Measurements from ENCODE around the gene MTSS2.
"Not testable (repeated sequence)": the region's sequence is repeated elsewhere in the genome, so short reads cannot be mapped to it uniquely, and the experiment has no call there.

Gene MTSS2

DNA sequence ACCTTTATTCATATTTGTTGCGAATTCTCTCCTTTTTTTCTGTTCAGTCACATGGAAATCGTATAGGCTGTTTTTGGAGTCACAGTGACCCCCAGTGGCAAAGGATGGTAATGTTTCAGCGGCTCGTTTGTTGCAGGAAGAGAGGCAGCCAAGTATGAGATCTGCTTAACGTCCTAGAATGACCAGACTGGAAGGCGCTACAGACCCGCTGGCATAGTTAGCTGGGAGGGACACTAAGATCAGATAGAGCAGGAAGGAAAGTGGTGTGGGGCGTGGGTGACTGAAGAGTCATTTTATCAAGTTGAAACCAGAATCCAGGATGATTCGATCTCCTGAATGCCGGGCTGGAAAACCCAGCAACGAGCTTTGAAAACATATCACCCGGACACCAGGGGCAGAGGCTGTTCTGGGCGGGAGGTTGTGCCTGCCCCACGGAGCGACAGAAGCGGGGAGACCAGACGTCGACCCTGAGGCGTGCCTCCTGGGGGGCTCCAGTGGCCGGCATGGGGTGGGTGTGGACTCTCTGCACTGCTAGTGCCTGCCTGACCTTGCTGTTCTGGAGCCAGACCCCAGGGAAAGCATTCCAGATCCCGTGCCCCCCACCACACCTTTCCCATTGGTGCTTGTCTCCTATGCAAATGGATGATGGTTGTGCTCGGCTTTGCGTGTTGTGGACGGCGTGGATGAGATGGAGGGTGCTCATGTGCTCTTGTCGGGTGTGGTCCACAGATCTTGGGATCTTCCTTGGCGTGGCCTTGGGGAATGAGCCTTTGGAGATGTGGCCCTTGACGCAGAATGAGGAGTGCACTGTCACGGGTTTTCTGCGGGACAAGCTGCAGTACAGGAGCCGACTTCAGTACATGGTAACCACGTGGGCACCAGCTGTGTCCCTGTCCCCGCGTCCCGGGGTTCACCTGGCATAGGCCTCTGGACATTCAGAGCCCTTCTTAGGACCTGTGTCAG lies 31.8 kb downstream of the MTSS2 start:
- DNase-seq (ENCODE audit: low read depth in 2 of 2) = peak; percentile 47 to 63

GRCh38 chr16:70653406-70653805 lies 32.4 kb downstream of the MTSS2 start:
- DNase-seq (ENCODE audit: low read depth in 2 of 2) = no peak

GRCh38 chr16:70652322-70652721 lies 33.5 kb downstream of the MTSS2 start:
- no peak for DNase-seq (ENCODE audit: low read depth in 2 of 2)

DNA sequence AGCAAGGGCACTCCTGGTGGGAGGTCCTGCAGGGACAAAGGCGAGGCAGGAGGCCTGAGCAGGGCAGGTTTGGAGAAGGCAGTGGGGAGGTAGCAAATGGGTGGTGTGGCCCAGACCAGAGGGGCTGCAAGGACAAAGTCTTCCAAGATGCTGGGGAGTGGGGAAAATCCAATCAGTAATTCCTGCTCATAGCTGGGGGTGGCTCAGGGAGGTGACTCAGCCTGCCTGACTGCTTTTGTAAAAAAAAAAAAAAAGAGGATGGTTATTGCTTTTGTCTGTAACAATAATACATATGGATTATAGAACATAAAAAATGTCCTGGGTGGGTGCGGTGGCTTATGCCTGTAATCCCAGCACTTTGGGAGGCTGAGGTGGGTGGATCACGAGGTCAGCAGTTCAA lies 34.3 kb downstream of the MTSS2 start:
- DNase-seq (ENCODE audit: low read depth in 2 of 2) = no peak

- DNase-seq (ENCODE audit: low read depth in 2 of 2) = no peak
Observed at GRCh38 chr16:70650216-70650615, 35.6 kb downstream of the MTSS2 start.

DNA sequence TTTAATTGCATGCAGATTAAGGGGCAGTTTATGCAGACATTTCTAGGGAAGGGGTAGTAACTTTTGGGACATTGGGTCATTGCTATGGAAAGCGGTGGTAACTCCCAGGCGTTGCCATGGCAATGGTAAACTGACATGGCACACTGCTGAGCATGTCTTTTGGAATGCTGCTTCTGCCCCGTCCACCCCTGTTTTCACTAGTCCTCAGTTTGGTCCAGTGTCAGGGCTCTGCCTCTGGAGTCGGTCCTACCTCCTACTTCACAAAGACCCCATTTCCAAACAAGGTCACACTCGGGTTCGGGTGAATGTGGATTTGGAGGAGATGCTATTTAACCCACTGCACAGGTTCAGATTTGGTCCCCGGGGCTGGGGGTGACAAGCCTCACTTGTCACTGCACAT lies 36.6 kb downstream of the MTSS2 start:
- no peak for DNase-seq (ENCODE audit: low read depth in 2 of 2)

- no peak for DNase-seq (ENCODE audit: low read depth in 2 of 2)
Observed at GRCh38 chr16:70648606-70649005, 37.2 kb downstream of the MTSS2 start.

- no peak for DNase-seq (ENCODE audit: low read depth in 2 of 2)
Observed at GRCh38 chr16:70647441-70648359, 38.2 kb downstream of the MTSS2 start.

GRCh38 chr16:70646260-70647241 lies 39.3 kb downstream of the MTSS2 start, which contains the start of gene IL34:
TSS of gene IL34 (plus strand) at chr16:70646559. CDS start at chr16:70646948, 389 bp downstream.
- DNase-seq (ENCODE audit: low read depth in 2 of 2) = no peak

DNA sequence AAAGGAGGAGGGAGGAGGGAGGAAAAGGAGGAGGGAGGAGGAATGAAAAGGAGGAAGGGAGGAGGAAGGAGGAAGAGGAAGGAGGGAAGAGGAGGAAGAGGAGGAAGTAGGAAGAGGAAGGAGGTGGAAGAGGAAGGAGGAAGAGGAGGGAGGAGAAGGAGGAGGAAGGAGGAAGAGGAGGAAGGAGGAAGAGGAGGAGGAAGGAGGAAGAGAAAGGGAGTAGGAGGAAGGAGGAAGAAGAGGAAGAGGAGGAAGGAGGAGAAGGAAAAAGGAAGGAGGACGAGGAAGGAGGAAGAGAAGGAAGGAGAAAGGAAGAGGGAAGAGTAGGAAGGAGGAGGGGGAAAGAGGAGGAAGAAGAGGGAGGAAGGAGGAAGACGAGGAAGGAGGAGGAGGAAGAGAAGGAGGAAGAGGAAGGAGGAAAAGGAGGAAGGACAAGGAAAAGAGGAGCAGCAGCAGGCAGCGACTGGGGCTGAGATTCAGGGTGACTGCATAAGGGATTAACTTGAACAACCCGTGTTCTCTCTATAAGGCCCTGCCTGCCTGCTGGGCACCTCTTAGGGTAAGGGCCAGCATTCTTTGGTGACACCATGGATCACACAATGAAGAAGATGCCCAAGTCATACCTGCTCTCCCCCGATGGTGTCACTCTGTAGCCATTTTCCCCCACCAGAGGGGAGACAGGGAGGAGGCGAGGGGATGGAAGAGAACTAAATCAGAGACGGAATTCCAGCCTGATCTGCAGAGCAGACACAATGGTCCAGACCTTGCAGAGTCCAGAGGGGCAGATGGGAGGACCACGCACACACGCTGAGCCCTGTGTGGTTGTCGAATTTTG lies 40.9 kb downstream of the MTSS2 start:
- no peak for DNase-seq (ENCODE audit: low read depth in 2 of 2)

DNA sequence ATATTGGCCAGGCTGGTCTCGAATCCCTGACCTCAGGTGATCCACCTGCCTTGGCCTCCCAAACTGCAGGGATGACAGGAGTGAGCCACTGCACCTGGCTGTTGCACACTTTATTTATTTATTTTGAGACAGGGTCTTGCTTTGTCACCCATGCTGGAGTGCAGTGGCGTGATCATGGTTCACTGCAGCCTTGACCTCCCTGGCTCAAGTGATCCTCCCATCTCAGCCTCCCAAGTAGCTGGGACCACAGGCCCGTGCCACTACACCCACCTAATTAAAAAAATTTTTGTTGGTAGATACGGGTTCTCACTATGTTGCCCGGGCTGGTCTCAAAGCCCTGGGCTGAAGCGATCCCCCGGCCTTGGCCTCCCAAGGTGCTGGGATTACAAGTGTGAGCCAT lies 42.6 kb downstream of the MTSS2 start:
- DNase-seq (ENCODE audit: low read depth in 2 of 2) = not testable (repeated sequence)

DNA sequence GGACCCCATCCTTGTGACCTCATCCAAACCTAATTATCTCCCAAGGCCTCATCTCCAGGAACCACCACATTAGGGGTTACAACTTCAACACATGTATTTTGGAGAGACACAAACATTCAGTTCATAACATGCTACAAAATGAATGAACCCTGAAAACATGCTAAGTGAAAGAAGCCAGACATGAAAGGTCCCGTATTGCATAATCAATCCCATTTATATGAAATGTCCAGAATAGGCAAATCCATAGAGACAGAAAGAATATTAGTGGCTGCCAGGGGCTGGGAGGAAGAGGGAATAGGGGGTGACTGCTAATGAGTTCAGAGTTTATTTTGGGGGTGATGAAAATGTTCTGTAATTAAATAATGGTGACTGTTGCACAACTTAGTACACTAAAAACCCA lies 43.2 kb downstream of the MTSS2 start:
- DNase-seq (ENCODE audit: low read depth in 2 of 2) = no peak

- no peak for DNase-seq (ENCODE audit: low read depth in 2 of 2)
Observed at GRCh38 chr16:70638814-70639792, 46.8 kb downstream of the MTSS2 start.

Data from stimulated activated CD8-positive, alpha-beta memory T cell treated with anti-CD3 and anti-CD28 coated beads, Interleukin-7, amount 100 ng/mL, for 4 hours (primary cell).